ENCODE results near the gene TFDP1. TPM values are rescaled to one million over a fixed set of nuclear protein-coding genes. Genes with fewer than 3 reads are reported as not detected.

The TFDP1 gene
- polyA plus RNA-seq, 1 experiment, result 99.8 TPM

- TF ChIP-seq, protein P1, sequence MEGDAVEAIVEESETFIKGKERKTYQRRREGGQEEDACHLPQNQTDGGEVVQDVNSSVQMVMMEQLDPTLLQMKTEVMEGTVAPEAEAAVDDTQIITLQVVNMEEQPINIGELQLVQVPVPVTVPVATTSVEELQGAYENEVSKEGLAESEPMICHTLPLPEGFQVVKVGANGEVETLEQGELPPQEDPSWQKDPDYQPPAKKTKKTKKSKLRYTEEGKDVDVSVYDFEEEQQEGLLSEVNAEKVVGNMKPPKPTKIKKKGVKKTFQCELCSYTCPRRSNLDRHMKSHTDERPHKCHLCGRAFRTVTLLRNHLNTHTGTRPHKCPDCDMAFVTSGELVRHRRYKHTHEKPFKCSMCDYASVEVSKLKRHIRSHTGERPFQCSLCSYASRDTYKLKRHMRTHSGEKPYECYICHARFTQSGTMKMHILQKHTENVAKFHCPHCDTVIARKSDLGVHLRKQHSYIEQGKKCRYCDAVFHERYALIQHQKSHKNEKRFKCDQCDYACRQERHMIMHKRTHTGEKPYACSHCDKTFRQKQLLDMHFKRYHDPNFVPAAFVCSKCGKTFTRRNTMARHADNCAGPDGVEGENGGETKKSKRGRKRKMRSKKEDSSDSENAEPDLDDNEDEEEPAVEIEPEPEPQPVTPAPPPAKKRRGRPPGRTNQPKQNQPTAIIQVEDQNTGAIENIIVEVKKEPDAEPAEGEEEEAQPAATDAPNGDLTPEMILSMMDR (IDR thresholded peaks at IDR 0.05; ENCODE audit: insufficient read depth, low read depth, low read length), result no peak
- Histone ChIP-seq H3K27me3 (ENCODE audit: control insufficient read depth, insufficient read depth, low read length) (no peaks in the 10 kb centered on the region), H3K4me3 (ENCODE audit: low read depth, low read length) (no peak overlapping the region), H3K36me3 (ENCODE audit: control insufficient read depth, insufficient read depth, low read length) (peaks cover 27% of the 10 kb centered on the region)
- ChIA-PET CTCF (interaction anchor here (1.3 kb wide), 1 partner anchor 10 kb away, joined by 4 read pairs; no protein-coding TSS in a partner anchor), POLR2A (no interaction called here)
- DNase-seq (ENCODE audit: low read depth), result no peak
Measured at GRCh38 chr13:113639616-113640262, 55.2 kb downstream of the TFDP1 start.

GRCh38 chr13:113641426-113641825, 56.9 kb downstream of the TFDP1 start:
- TF ChIP-seq, protein P1 (IDR thresholded peaks at IDR 0.05; ENCODE audit: insufficient read depth, low read depth, low read length), result no peak
- no peak for DNase-seq (ENCODE audit: low read depth)
- Histone ChIP-seq H3K4me3 (ENCODE audit: low read depth, low read length) (no peak overlapping the region), H3K27me3 (ENCODE audit: control insufficient read depth, insufficient read depth, low read length) (no peaks in the 10 kb centered on the region), H3K36me3 (ENCODE audit: control insufficient read depth, insufficient read depth, low read length) (peaks cover 16% of the 10 kb centered on the region)
- ChIA-PET CTCF (no interaction called here), POLR2A (no interaction called here)

- ChIA-PET POLR2A (no interaction called here), CTCF (interaction anchor here (1.6 to 1.7 kb wide), 2 partner anchors 11 to 305 kb away, joined by 3 to 6 read pairs; no protein-coding TSS in a partner anchor)
- TF ChIP-seq, protein P1 (IDR thresholded peaks at IDR 0.05; ENCODE audit: insufficient read depth, low read depth, low read length), result no peak
- no peaks in the 10 kb centered on the region for H3K27me3 ChIP-seq (ENCODE audit: control insufficient read depth, insufficient read depth, low read length)
- peaks cover 8% of the 10 kb centered on the region for H3K36me3 ChIP-seq (ENCODE audit: control insufficient read depth, insufficient read depth, low read length)
- DNase-seq (ENCODE audit: low read depth), result no peak
- H3K4me3 ChIP-seq (ENCODE audit: low read depth, low read length), result no peak overlapping the region
Measured at GRCh38 chr13:113642563-113642962, 58.0 kb downstream of the TFDP1 start.

GRCh38 chr13:113643593-113643992, 59.0 kb downstream of the TFDP1 start:
- DNase-seq (ENCODE audit: low read depth), result no peak
- TF ChIP-seq, protein P1 (IDR thresholded peaks at IDR 0.05; ENCODE audit: insufficient read depth, low read depth, low read length), result no peak
- CTCF ChIA-PET, result interaction anchor here (1.6 to 1.7 kb wide), 2 partner anchors 12 to 304 kb away, joined by 3 to 6 read pairs; no protein-coding TSS in a partner anchor
- Histone ChIP-seq H3K27me3 (ENCODE audit: control insufficient read depth, insufficient read depth, low read length) (no peaks in the 10 kb centered on the region), H3K4me3 (ENCODE audit: low read depth, low read length) (no peak overlapping the region), H3K36me3 (ENCODE audit: control insufficient read depth, insufficient read depth, low read length) (peaks cover 3% of the 10 kb centered on the region; the same call in 1 of the 2 replicates)
- POLR2A ChIA-PET, result no interaction called here

GRCh38 chr13:113644800-113645199, 60.2 kb downstream of the TFDP1 start:
- Histone ChIP-seq H3K4me3 (ENCODE audit: low read depth, low read length) (no peak overlapping the region), H3K36me3 (ENCODE audit: control insufficient read depth, insufficient read depth, low read length) (peaks cover 1% of the 10 kb centered on the region; the same call in 1 of the 2 replicates), H3K27me3 (ENCODE audit: control insufficient read depth, insufficient read depth, low read length) (no peaks in the 10 kb centered on the region)
- TF ChIP-seq, protein P1 (IDR thresholded peaks at IDR 0.05; ENCODE audit: insufficient read depth, low read depth, low read length), result no peak
- ChIA-PET POLR2A (no interaction called here), CTCF (no interaction called here)
- DNase-seq (ENCODE audit: low read depth), result no peak
